ENCODE data around the gene GRIN1.
"Not testable (repeated sequence)": the region's sequence is repeated elsewhere in the genome, so short reads cannot be mapped to it uniquely, and the experiment has no call there.

GRIN1 gene

GRCh38 chr9:137128862-137129455, 10.0 kb upstream of the GRIN1 start:
- DNase-seq (ENCODE audit: low read depth, low spot score), result no peak

DNA sequence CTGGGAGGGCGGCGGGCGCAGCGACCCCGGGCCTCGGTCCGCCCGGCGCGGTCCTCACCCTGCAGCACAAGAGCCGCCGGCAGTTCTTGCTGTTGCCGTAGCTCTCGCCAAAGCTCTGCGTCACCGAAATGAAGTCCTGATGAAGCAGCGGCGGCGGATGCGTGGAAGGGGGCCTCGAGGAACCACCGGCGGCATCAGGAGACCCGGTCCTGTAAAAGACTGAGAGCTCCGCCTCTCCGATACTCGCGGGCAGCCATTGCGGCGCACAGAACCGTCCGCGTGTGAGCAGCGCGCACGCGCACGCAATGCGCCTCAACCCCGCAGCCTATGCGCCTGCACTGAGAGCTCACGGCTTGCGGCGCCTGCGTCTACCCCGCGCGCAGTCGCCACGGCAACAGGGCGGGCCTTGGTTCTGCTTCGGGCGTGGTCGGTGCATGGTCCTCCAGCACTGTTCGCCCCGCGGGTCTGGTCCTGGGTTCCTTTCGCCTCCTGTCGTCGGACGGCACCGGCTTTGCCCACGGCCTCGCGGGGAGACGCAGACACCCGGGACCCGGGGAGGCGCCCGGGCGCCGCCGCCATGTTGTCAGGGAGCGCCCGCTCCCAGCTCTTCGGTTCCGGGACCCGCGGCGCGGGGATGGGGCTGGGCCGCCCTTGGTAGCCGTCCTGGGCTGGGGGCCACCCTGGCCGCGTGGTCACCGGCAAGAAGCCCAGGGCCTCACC, 9.3 kb upstream of the GRIN1 start:
- DNase-seq (ENCODE audit: low read depth, low spot score), result peak; percentile 79

DNA sequence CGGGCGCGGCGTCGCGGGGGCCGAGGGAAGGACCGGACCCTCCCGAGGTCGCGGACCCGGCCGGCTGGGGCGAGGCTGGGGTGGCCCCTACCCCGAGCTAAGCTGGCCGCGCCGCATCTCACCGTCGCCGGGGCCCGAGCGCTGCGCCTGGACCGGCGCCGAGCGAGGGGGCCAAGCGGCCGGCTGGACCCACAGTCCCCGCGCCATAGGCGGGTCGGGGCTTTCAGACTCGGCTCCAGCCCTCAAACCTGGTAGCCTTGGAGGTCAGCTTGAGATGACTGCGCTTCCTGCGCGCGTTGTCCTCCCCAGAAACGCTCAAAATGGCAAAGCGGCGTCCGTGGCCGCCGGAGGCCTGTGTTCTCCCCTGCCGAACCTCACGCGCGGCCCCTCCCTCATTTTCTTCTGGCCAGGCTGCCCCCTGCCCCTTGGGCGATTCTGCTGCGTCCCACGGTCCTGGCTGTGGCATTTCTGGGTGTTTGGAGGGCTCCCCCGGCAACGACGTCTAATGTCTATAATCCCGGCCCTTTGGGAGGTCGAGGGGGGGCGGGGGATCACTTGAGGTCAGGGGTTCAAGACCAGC, 8.7 kb upstream of the GRIN1 start:
- DNase-seq (ENCODE audit: low read depth, low spot score), result no peak

DNA sequence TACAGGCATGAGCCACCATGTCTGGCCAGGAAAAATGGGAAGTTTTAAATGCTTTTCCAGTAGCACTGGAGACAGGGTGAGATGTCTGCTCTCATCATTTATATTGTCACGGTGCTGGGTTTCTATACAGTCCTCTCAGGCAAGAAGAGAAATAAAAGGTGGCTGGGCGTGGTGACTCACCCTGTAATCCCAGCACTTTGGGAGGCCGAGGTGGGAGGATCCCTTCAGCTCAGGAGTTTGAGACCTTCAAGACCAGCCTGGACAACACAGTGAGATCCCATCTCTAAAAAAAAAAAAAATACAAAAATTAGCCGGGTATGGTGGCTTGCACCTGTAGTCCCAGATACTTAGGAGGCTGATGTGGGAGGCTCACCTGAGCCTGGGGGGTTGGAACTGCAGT, 4.8 kb upstream of the GRIN1 start:
- DNase-seq (ENCODE audit: low read depth, low spot score), result no peak

DNA sequence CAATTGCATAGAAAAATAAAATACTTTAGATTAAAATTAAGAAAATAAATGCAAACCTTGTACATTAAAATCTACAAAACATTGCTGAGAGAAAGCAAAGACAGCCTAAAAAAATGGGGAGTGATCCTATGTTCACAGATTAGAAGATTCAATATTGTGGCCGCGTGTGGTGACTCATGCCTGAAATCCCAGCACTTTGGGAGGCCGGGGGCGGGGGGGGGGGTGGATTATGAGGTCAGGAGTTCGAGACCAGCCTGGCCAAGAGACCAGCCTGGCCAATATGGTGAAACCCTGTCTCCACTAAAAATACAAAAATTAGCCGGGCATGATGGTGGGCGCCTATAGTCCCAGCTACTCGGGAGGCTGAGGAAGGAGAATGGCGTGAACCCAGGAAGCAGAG, 3.8 kb upstream of the GRIN1 start:
- DNase-seq (ENCODE audit: low read depth, low spot score), result not testable (repeated sequence)

- DNase-seq (ENCODE audit: low read depth, low spot score), result no peak
These were observed 2.6 kb upstream of the GRIN1 start for GRCh38 chr9:137136261-137136880.

DNA sequence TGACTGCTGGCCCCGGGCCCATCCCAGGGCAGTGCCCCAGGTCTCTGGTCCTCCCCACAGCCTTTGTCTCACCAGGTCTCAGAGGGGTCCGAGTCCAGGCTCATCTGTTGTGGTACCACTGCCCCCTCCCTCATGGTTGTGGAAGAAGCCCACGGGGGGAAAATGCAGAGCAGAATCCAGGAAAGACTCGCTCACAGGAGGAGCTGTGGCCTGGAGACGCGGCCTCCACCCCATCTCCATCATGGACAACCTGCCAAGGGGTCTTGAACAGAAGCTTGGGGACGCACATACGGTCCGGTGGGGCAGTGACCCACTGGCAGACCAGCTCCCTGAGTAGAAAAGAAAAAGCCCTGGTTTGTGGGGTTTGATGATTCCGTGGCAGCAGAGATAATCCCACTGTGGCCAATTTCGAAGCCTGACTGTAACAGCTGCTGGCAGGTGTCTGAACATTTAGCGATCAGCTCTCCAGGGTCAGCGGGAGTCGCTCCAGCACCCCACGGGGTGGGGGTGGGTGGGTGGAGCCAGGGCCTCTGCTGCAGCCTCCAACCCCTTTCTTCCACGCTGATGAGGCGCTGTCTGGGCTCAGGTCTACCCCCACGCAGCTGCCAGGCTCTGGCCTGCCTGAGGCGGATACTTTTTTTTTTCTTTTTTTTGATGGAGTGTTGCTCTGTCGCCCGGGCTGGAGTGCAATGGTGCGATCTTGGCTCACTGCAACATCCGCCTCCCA, 1.9 kb upstream of the GRIN1 start:
- no peak for DNase-seq (ENCODE audit: low read depth, low spot score)

- DNase-seq (ENCODE audit: low read depth, low spot score), result no peak
These were observed 764 bp upstream of the GRIN1 start for GRCh38 chr9:137138058-137138721.

- no peak for DNase-seq (ENCODE audit: low read depth, low spot score)
These were observed 655 bp downstream of the GRIN1 start for GRCh38 chr9:137139468-137140150.

GRCh38 chr9:137140151-137141012, 1.4 kb downstream of the GRIN1 start:
- no peak for DNase-seq (ENCODE audit: low read depth, low spot score)

DNA sequence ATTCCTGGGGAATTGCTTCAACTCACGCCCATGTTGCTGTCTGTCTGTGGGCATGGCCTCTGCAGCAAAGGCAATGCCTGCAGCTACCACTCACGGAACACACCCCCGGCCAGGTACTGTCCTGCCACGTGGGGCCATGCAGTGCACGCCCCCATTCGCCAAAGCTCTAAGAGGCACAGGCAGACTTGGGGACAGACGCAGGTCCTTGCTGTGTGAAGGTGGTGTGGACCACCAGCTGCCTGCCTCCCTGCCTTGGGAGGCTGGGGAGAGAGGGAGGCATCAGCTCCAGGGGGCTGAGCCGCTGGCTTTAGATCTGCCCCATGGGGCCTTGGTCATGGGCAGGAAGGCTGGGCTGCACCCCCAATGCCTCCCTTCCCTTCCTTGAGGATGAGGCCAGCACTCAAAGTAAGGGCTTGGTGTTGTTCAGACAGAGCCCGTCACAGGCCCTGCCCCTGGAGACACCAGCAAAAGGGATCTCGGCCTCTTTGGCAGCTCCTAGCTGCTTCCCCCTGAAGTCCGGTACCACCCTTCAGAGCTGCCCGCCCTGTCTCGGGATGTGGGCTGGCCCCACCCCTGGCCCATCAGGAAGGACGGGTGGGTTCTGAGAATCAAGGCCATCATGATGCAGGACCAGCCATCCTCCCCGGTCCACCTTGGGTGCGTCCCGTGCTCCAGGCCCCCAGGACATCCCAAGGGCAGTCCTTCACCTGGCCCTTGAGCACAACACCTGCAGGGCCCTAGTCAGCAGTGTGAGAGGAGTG, 2.3 kb downstream of the GRIN1 start:
- no peak for DNase-seq (ENCODE audit: low read depth, low spot score)

DNA sequence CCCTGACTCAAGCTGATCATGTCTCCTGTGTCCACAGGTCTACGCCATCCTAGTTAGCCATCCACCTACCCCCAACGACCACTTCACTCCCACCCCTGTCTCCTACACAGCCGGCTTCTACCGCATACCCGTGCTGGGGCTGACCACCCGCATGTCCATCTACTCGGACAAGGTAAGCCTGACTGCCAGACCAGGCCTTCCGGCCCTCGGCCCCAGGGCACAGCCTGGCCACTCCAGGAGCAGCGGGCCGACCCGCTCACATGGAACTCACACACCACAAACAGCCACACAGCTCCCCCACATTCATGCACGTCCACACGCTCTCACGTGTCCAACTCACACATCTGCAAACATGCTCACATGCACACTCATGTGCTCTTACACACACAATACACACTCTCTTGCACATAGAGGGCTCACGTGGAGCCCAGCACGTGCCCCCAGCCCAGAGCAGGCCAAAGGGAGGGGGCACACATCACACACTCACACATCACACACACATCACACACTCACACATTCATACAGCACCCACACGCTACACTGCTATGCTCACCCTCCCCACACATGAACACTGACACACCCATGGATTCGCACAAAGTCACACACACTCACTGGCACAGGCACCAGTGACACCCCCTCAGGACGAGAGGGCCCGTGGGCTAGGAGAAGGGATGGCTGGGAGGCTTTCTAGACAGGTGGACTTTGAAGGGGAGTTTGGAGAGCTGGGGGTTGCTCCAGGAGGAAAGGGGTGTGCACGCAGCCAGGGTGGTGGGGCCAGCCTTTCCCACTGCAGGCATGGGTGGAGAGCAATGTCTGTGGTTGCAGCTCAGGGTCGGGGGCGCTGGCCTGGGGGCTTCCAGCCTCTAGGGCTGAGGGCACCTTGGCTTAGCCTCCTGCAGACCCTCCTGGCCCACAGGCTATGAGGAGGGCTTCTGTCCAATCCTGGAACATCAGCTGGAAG, 3.3 kb downstream of the GRIN1 start:
- no peak for DNase-seq (ENCODE audit: low read depth, low spot score)

DNA sequence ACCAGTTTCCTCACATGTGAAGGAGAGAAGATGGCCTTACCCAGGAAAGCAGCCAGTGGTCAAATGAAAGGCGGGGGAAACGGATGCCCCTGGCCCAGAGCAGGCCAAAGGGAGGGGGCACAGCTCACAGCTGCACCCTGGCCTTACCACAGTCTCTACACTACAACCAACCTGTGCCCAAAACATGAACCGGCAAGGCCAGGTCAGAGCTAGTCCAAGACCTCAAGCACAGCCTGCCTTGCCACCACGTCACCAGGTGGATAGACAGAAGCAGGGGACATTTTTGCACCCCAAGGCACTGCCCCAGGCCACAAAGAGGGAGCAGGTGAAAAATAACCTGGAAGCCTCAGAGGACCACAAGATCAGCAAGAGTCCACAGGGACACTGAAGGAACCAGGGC, 4.5 kb downstream of the GRIN1 start:
- no peak for DNase-seq (ENCODE audit: low read depth, low spot score)

DNA sequence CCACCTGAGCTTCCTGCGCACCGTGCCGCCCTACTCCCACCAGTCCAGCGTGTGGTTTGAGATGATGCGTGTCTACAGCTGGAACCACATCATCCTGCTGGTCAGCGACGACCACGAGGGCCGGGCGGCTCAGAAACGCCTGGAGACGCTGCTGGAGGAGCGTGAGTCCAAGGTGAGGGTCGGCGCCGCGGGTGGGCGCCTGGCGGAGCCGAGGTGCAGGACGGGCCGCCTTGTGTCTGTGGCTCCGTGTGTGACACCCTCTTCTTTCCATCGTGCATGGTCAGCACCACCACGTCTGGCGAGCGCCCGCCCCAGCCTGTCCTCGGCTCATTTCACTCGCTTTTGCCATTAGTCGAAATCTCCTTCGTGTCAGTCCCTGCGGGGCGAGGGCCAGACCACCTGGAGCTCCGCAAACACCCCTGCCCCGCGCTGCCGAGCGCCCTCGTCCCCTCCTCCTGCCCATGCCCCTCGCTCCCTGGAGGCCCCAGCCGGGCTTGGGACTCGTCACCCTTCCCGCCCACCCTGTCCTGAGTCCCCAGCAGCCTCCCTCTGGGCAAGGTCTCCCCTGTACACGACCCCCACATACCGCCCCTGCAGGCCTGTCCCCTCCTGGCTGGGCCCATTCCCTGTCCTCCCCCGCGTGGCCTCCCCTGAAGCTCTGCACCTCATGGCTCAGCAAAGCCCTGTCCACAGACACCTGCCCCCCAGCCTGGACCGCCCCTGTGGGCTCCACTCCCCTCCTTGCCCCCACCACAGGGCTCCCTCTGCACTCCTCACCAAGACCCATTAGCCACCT, 7.0 kb downstream of the GRIN1 start:
- DNase-seq (ENCODE audit: low read depth, low spot score), result no peak

DNA sequence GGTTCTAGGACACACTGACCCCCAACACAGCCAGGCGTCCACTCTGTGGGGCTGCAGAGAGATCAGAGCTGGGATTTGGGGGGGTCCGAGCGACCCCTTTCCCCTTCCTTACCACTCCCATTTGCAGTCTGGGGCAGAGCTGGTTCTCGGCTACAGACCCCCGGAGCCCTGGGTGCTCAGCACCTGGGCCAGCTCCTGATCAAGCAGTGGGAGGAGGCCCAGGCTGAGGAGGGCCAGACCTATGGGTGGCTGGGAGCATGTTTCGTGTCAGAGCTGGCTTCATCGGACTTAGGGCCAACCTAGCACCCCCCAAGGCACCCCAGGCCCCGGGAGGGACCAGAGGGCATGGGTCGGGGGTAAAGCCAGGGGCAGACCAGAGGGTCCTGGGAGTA, 7.6 kb downstream of the GRIN1 start:
- DNase-seq (ENCODE audit: low read depth, low spot score), result no peak

GRCh38 chr9:137147091-137147792, 8.3 kb downstream of the GRIN1 start:
- no peak for DNase-seq (ENCODE audit: low read depth, low spot score)

DNA sequence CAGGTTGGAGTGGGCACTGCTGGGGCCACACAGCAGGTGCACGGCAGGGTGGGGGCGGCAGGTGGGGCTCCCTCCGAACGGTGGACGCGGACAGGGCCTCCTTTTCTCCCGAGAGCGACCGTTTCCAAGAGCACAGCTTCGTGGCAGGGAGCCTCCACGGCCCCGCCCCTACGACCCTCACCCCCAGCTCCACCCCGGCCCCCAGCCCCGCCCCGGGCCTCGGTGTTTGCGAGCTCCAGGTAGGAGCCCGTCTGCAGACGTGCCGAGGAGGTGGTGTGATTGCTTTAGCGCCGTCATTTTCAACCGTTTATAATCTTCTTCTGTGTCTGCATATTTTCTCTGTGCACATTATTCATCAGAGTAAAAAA, 8.8 kb downstream of the GRIN1 start:
- no peak for DNase-seq (ENCODE audit: low read depth, low spot score)

All from activated CD4-positive, CD25-positive, alpha-beta regulatory T cell treated with anti-CD3 and anti-CD28 coated beads, Interleukin-2, amount 50 U/mL, for 16 hours (primary cell).